ENCODE data around the gene CYB5RL.
"Not testable (repeated sequence)": the region's sequence is repeated elsewhere in the genome, so short reads cannot be mapped to it uniquely, and the experiment has no call there.

CYB5RL gene

DNA sequence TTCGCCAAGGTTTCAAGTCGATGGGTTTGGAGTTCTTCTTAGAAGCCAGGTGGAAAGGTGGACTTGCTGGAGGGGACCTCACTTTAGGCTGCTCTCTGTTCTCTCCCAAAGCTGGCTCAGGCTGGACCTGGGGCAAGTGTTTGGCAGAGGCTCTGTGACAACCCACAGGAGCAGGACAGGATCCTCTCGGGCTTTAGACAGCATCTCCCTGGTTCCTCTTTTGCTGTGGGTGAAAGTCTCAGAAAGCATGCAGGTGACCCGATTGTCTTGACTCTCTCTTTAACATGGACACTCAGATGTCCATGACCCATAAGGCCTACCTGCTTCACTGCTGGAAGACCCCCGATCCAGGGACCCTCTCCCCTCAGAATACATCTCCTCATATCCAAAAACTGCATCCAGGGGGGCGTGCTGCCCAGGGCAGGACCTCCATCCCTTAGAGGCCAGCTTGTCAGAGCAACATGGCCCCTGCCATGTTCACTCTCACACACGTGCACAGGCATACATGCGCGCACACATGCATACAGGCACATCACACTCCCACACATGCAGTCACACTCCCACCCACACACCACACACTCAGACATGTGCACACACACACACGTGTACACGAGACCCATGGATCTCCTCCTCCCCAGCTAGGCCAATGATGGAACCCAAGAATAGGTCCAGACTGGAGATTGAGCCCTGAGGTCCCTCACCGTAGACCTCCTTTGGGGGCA lies 21.4 kb upstream of the CYB5RL start:
- no peak overlapping the region for H3K4me3 ChIP-seq (ENCODE audit: low read depth, low read length)
- no peak for TF ChIP-seq CTCF (IDR thresholded peaks at IDR 0.05; ENCODE audit: control insufficient read depth, extremely low read depth, insufficient read depth)
- no peak for DNase-seq (ENCODE audit: low read depth)

DNA sequence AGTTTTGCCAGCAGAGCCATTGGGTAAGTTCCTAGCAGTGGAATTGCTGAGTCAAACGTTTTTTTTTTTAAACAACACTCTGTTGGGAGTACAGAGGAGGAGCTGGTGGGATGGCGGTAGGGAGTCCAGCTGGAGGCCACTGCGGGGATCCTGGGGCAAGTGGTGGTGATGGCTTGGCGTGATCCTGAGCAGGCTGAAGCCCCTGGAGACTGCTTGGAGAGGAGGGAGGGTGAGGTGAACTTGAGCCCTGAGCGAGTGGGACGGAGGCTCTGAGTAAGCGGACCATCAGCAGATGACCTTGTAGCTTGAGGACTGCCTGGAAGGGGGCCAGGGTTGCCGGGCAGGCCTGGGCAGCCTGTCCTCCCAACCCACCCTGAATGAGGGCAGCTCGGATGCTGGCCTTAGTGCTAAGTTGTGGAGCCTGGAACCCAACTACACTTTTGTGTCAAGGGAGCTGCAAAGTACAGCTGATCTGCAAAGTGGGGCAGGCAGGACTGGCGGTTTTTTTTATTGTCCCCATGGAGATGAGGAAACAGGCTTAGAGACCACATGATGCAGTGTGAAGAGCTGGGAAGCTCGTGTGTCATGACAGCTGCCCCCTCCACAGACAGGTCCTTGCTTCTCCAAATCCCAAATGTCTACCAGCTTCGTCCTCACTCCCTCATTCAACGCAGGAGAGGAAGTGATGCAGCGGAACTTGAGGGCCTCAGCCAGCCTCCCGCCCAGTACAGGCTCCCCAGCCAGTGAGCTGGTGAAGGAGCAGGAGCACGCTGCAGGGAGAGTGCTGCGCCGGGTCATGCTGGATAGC lies 20.4 kb upstream of the CYB5RL start:
- no peak for DNase-seq (ENCODE audit: low read depth)
- no peak for TF ChIP-seq CTCF (IDR thresholded peaks at IDR 0.05; ENCODE audit: control insufficient read depth, extremely low read depth, insufficient read depth)
- H3K4me3 ChIP-seq (ENCODE audit: low read depth, low read length), result no peak overlapping the region

DNA sequence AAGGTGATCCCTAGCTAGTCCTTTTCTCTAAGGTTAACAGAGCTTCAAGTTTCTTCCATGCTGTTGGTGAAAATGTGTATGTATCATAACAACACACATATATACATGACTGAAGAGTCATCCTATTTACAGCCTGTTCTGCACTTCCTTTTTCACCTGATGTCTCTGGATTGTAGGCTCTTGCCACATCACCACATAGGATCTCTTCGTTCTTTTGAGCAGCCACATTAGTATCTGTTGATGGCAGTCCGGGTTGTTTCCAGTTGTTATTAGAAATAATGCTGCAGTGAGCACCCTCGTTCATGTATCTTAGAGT lies 19.8 kb upstream of the CYB5RL start:
- no peak for DNase-seq (ENCODE audit: low read depth)
- TF ChIP-seq CTCF (IDR thresholded peaks at IDR 0.05; ENCODE audit: control insufficient read depth, extremely low read depth, insufficient read depth), result no peak
- no peak overlapping the region for H3K4me3 ChIP-seq (ENCODE audit: low read depth, low read length)

DNA sequence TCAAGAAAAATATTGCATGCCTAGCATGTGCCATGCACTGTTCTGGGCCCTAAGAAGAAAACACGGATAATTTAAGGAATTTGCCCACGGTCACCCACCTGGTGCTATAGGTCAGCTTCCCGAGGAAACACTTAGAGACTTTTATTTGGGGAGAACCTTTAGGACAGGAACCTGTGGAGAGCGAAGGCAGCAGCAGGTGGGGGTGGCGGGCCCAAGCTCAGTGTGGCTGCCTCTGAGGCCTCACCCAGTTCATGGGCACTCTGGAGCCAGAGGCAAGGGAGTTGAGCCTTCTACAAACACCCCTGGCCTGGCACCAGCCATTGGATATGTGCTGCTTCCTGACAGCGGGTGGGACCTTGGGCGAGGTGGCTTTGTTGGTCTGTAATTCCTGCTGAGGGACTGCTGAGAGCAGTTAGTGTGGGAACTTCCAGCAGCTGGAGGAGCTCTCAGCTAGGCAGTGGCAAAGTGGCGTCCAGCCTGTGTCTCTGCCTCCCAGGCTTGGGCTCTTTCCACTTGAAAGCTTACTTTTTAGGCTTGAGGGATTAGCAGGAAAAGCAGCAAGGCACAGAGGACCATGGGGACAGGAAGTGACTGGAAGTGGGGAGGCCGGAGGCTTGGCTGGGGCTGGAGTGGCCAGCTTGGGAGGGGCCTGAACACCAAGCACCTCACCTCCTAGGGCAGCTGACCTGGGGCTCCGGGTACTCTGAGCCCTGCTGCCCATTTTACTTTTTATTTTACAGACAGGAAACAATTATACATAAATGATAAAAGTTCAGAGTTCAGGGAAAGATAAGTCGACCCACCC lies 19.3 kb upstream of the CYB5RL start:
- peak; percentile 17; the same call in 1 of the 2 replicates for TF ChIP-seq CTCF (IDR thresholded peaks at IDR 0.05; ENCODE audit: control insufficient read depth, extremely low read depth, insufficient read depth)
- H3K4me3 ChIP-seq (ENCODE audit: low read depth, low read length), result no peak overlapping the region
- DNase-seq (ENCODE audit: low read depth), result no peak

DNA sequence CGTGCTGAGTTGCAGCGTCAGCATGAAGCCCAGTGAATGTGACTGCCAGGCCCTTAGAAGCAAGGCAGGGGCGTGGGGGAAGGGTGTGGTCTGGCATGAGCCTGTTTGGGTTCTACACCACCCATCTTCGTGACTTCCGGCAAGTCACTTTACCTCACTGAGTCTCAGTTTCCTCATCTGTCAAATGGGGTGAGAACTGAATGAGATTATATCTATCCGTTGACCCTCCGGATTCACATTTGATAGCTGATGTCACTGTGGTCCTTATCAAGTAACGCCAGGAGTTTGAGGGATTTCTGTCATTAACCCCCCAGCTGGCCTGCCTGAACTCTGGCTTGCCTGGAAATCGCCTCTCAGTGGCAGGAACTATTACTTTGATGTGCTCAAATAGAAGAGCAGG lies 15.7 kb upstream of the CYB5RL start:
- no peak overlapping the region for H3K4me3 ChIP-seq (ENCODE audit: low read depth, low read length)
- DNase-seq (ENCODE audit: low read depth), result no peak

DNA sequence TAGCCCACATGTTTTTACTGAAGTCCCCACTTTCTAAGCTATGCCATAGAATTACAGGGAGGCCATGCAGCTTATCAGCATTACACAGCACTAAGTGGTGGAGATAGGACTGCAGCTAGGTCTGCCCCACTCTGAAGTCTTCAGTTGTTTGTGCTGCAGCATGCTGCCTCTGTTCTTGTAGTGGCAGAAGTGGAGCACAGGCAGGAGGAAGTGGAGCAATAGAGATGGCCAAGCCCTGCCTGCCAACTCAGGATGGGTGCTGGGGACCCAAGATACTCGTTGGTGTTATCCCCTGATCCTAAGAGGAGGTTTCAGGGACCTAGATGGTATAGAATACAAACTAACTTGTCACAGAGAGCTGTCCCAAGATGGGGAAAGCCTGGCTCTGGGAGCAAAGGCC lies 13.0 kb upstream of the CYB5RL start:
- no peak for TF ChIP-seq CTCF (IDR thresholded peaks at IDR 0.05; ENCODE audit: control insufficient read depth, extremely low read depth, insufficient read depth)
- no peak overlapping the region for H3K4me3 ChIP-seq (ENCODE audit: low read depth, low read length)
- DNase-seq (ENCODE audit: low read depth), result no peak

More for the DNA sequence above, 15.7 kb upstream of the CYB5RL start:
- TF ChIP-seq CTCF (IDR thresholded peaks at IDR 0.05; ENCODE audit: control insufficient read depth, extremely low read depth, insufficient read depth), result no peak

GRCh38 chr1:54207896-54208295 lies 8.1 kb upstream of the CYB5RL start:
- DNase-seq (ENCODE audit: low read depth); H3K4me3 ChIP-seq (ENCODE audit: low read depth, low read length): not testable (repeated sequence)
